Fibroblast of skin of right quadriceps (primary cell): ENCODE results near the gene ATF3.
A peak's percentile ranks its signal among the peaks of the same experiment; 100 is the strongest.
"Not testable (repeated sequence)": the region's sequence is repeated elsewhere in the genome, so short reads cannot be mapped to it uniquely, and the experiment has no call there.

Source experiments
- DNase-seq: peaks from one replicate; pipeline ENCODE4 v3.0.0-alpha.2; 2013

Gene ATF3

DNA sequence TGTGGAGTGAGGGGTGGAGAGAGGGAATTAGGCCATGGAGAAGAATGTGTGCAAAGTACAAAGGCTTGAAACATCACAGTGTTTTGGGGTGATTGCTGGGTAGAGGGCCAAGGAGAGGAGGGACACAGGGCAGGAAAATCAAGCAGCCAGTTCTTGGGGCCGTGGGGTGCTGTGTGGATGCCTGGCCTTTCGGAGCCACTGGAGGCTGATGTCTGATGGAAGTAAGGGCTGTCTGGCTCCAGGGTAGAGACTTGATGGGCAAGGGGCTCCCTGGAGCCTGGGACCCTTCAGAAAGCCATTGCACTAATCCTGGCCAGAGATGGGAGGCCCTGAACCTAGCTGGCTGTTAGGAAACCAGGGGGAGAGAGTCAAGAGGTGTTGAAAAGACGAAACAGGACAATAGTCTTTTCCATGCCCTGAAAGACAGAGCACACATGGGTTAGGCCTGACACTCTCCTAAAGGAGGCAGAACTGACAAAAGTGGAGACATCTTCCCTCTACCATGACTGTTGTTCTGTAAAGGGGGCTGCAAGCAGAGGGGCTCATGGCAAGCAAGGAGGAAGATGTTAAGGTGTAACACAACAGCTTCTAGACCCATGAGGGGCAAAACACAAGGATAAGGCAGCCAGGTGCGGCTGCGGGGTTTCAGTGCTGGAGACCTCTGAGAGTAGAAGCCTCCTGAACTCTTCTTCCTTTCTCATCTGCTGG is 21.0 kb downstream of the ATF3 start:
- no peak for DNase-seq

- DNase-seq = peak; percentile 49
Measured at GRCh38 chr1:212630158-212630900, 21.8 kb downstream of the ATF3 start.

DNA sequence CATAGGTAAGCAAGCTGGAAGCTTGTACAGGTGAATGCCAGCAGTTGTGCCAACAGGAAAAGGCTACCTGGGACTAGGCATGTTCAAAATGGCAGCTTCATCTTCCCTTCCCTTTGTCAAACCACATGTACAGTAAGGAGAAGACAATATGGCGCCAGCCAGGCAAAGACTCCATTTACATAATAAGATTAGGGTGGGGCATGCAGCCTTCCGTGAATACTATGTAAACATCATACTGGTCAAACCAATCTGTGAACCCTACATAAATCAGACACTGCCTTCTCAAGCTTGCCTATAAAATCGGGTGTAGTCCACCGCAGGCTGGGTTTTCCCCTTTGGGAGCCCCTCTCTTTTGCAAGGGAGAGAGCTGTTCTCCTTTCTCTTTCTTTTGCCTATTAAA is 24.6 kb downstream of the ATF3 start:
- DNase-seq = no peak

GRCh38 chr1:212634252-212634651 is 25.7 kb downstream of the ATF3 start:
- DNase-seq = no peak

DNA sequence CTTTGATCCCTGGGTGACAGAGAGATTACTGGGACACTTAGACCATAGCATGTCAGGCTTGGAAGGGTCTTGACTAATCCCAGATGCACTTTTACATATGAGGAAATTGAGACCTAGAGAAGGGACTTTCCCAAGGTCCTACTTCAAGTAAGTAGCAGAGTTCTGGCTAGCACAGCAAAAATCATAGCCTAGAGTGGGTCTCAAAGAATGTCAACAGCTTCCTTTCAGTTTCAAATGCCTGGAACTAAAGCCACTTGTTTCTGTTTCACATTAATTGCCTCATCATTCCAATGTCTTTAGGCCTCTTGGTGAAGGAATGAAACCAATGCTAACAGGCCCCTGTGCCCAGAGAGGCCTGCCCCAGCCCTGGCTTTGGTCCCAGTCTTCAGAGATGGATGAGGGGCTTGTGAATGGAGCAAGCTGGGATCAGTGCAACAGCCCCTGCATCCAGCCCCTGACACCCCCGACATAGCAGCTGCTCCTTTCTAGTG is 26.6 kb downstream of the ATF3 start:
- DNase-seq = peak; percentile 53

GRCh38 chr1:212637902-212638301 is 29.3 kb downstream of the ATF3 start:
- DNase-seq = peak; percentile 52

DNA sequence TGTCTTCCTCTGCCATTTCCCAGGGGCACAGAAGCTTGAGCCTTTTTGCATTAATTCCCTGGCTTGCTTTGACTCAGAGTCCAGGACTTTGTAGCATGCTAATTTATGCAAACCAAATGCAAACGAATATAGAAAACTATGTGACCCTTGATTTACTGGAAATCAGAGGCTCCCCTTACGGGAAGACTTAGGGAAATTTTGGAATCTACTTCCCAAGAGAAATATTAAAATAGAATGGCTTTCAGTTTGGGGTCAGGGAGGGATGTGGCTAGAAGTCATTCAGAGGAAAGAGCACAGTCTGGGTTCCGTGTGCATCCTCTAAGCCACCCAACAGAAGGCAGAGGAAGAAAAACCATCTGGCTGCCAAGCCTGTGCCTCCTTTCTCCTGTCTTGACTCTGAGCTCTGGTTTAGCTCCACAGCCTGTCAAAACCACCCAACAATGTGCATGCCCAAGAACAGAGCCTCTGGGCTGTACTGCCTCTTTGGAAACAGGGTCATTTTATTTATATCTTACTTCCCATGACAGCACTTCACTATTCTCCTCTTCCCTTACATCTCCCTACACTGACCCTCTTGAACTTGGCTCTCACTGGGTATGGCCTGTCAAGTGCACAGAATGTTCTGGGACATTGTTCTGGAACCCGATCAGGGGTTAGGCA is 30.1 kb downstream of the ATF3 start:
- DNase-seq = peak; percentile 92

GRCh38 chr1:212639524-212639923 is 31.0 kb downstream of the ATF3 start:
- DNase-seq = not testable (repeated sequence)

DNA sequence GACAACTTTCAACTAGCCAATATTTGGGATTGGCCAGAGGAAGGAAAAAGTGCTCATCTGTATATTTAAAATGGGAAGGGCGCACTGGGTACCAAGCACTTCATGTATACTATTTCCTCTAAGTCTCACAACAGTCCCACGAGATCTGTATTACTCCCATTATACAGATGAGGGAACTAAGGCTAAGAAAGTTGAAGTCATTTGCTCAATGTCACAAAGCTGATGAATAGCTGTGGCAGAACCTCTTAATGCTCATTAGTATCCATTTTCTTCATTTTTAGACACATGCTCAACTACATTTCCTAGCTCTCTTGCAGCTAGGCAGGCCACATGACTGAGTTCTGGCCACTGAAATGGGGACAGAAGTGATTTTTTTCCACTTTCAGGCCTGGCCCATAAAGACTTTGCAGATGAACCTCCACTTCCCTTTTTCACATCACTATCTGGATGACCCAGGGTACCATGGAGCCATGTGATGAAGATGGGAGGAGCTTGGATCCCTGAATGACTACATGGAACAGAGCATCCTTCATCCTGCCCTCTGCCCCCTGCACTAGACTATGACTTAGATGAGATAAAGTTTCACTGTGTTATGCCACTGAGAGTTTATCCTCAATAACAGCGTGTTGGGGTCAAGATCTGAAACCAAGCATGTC is 31.8 kb downstream of the ATF3 start:
- DNase-seq = no peak

DNA sequence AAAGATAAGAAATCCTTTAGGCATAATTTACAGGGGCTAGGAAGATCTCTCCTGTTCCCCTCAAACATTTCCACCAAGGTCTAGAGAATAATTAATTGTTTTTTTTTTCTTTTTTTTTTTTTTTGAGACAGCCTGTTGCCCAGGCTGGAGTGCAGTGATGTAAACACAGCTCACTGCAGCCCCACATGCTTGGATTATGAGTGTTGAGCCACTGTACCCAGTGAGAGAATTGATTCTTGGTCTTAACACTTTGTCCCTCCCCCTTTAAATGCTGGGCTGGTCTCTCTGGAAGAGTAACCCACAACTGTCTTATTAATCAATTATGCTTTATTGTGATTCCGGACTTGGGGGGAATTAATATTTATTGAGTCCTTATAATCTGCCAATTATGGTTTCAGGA is 33.4 kb downstream of the ATF3 start:
- DNase-seq = peak; percentile 47

GRCh38 chr1:212643877-212644276 is 35.3 kb downstream of the ATF3 start:
- no peak for DNase-seq

GRCh38 chr1:212644866-212645545 is 36.4 kb downstream of the ATF3 start:
- DNase-seq = no peak

GRCh38 chr1:212645546-212646543 is 37.3 kb downstream of the ATF3 start:
- no peak for DNase-seq

GRCh38 chr1:212646588-212646987 is 38.0 kb downstream of the ATF3 start:
- no peak for DNase-seq

GRCh38 chr1:212647004-212647403 is 38.4 kb downstream of the ATF3 start:
- no peak for DNase-seq

DNA sequence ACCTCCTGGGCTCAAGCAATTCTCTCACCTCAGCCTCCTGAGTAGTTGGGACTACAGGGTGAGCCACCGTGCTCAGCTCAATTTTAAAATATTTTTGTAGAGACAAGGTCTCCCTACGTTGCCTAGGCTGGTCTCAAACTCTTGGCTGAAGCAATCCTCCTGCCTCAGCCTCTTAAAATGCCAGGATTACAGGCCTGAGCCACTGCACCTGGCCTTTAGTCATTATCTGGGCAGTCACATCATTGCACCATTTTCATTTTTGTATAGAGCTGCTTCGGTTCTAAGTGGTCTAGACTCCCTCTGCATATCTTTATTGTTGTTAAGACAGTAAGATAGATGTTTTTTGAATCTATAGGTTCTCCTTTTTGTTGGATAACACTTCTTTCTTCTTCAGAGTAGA is 39.9 kb downstream of the ATF3 start:
- DNase-seq = no peak

- no peak for DNase-seq
Measured at GRCh38 chr1:212649020-212649419, 40.5 kb downstream of the ATF3 start.

DNA sequence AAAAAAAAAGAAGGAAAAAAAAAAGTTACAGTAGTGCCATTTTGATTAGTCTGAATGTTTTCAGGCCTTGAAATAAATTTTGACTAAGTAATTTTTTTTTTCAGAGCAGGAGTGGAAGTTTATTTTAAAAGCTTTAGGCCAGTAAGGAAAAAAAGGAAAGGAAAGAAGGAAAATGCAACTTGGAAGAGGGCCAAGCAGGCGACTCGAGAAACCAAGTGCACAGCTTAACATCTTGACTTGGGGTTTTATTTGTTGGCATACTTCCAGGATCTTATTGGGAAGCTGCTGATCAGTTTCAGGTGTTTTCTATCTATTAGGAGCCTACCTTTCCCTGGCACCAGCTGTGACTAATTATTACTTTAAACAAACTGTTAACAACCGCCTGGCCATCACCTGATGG is 41.7 kb downstream of the ATF3 start:
- DNase-seq = no peak

DNA sequence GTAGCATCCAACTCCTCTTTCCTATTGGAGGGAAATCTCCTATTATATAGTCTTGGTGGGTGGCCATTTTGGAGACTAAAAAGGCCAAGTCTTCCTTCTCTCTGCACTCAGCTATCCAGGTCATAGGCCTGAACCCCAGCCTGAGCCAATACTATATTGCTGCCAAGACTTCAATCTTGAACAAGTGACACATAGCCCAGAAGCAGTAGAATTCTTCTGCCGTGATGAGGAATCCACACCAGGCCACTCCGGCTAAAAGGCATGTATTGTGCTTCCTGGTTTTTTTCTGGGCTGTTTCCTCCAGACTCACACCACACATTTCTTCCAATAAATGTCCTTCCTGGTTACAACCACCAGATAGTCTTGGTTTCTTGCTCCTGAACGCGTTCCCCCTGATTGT is 43.0 kb downstream of the ATF3 start:
- peak; percentile 38 for DNase-seq

GRCh38 chr1:212651977-212652376 is 43.4 kb downstream of the ATF3 start:
- no peak for DNase-seq

DNA sequence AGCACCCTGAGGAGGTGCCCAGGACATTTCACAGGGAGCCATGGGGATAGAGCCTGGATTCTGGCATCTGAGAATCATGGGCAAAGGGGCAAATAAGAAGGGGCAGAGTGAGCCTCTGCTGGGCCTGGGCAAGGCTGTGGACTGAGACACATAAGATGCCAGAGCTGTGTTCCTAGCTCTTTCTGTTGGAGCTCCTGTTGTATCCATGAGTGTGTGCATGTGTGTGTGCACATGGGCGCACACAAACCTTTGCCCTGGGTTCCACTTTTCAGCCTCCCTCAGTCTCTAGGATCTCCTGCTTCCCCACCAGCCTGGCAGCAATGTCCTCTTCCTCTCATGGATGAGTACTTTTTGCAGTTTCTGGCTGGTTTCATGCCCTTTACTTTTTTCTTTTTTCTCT is 44.0 kb downstream of the ATF3 start:
- DNase-seq = no peak
